Measurements from ENCODE around the gene HOXB2. TPM values are rescaled to one million over a fixed set of nuclear protein-coding genes. Genes with fewer than 3 reads are reported as not detected.

HOXB2 gene
- total and polyA plus RNA-seq, 9 of the 15 experiments (the other 6 are each of a cell fraction or from before 2014, with no cell fraction given): 2.1 to 97.7 (median 21.2) TPM

DNA sequence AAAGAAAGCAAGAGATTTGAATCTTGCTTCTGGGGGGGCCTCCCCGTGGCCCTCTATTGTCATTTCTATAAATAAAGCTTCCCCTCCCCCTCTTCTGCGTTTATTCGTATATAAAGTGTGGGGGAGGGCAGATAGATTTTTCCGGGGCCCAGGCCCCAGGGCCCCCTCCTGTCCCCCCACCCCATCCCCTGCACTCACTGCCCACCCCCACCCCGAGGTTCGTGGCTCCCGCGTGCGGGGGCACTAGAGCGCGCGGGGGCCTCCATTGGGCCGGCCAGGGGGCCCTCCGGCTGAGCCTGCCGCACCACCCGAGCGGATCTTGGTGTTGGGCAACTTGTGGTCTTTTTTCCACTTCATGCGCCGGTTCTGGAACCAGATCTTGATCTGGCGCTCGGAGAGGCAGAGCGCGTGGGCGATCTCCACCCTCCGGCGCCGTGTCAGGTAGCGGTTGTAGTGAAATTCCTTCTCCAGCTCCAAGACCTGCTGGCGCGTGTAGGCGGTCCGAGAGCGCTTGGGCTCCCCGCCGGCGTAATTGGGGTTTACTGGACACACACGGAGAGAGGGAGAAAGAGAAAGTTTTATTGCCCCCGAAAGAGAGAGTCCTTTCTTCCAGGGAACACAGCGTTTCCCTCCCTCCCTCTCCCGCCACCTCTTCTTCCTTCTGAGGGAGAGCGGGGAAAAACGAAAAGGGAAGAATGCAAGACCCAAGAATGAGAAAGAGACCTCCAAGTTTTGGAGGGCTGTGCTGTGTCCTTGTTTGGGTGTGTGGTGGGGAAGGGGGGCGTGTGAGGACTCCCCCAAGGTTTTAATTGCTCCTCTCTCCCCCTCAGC lies 31.8 kb upstream of the HOXB2 start (continued):
- TF ChIP-seq HMG20A (CRISPR knock-in tag; conservative IDR thresholded peaks at IDR 0.05): no peak
- no peak for TF ChIP-seq ZNF507 (tag; conservative IDR thresholded peaks at IDR 0.05)
- no peak for TF ChIP-seq ZNF165 (CRISPR knock-in tag; IDR thresholded peaks at IDR 0.05; ENCODE audit: borderline replicate concordance)
- TF ChIP-seq CTBP1 (IDR thresholded peaks at IDR 0.05; ENCODE audit: borderline replicate concordance): no peak; the same call in 1 of the 2 replicates
- TF ChIP-seq, protein P1, sequence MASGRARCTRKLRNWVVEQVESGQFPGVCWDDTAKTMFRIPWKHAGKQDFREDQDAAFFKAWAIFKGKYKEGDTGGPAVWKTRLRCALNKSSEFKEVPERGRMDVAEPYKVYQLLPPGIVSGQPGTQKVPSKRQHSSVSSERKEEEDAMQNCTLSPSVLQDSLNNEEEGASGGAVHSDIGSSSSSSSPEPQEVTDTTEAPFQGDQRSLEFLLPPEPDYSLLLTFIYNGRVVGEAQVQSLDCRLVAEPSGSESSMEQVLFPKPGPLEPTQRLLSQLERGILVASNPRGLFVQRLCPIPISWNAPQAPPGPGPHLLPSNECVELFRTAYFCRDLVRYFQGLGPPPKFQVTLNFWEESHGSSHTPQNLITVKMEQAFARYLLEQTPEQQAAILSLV (tag; IDR thresholded peaks at IDR 0.05): no peak
- TF ChIP-seq EHMT2 (IDR thresholded peaks at IDR 0.05): no peak

DNA sequence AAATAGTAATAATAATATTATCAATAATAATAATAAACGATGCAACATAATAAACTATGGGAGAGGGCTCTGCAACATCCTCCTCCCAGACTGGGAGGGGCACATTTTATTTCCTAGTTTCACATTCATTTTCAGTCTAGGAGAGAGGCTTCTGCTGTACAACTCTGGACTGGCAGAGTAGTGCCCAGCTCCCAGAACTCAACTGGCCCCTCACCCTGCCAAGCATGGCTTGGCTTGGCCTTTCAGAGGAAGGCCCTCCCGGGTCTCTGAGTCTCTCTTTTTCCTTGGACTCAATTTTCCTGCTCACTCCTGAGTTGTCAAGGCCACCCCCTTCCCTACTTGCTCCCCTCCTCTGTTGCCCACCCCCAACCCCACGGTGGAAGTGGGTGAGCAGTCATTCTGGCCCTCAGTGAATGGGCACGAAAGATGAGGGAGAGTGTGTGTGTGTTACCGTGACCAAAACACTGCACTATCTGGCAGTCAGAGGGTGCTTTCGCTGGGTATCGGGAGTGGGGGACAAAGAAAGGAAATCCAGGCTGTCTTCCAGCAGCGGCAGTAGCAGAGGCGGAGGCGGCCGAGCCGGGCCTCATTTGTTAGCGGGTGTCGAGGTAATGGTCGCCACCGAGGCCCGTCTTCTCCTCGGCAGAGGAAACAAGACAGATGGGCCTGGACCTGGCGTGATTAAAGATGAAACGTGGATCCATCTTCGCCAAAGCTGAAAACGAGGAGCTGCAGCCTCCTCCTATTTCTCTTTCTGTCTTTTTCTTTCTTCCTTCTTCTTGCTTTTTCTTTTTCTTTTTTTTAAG lies 31.0 kb upstream of the HOXB2 start:
- no peaks in the 10 kb centered on the region; the same call in 1 of the 2 replicates for H4K20me1 ChIP-seq (replicated peaks; ENCODE audit: control insufficient read depth, insufficient read depth, low read length)
- peaks cover 36 to 61% of the 10 kb centered on the region in 2 experiments for H3K4me1 ChIP-seq (replicated peaks in 1 of 2; ENCODE audit: control insufficient read depth in 2 of 2, insufficient read depth in 2 of 2, low read length in 2 of 2)
- ChIA-PET POLR2A (interaction anchor here (0.9 to 1.1 kb wide), 2 partner anchors 29 to 162 kb away, joined by 3 read pairs; no protein-coding TSS in a partner anchor), CTCF (ENCODE audit: low intra/inter-chr PET ratio) (no interaction called here)
- intact Hi-C loops (cut with micrococcal nuclease): no loop called here
- ATAC-seq (no peak), DNase-seq (ENCODE audit: extremely low read depth in 1 of 4, low spot score in 3 of 4) (peak in 3 of 4 experiments; percentile 31 to 48 (median 36)), FAIRE-seq (no peak)
- no peaks in the 10 kb centered on the region for H3K9me1 ChIP-seq (ENCODE audit: control insufficient read depth, insufficient read depth, low read length)
- H3K4me2 ChIP-seq (ENCODE audit: insufficient read depth, low read length): peak overlapping the region; percentile 88
- WGBS (ENCODE audit: insufficient coverage, low coverage, missing lambda C conversion rate): 5% methylated on average over 18 of the region's 22 CpGs
- peak overlapping the region; percentile 38 for H2AFZ ChIP-seq (ENCODE audit: low read depth, low read length)
- BruUV-seq (replicated peaks): TSS peak; percentile 46
- no peaks in the 10 kb centered on the region for H3K9me3 ChIP-seq (replicated peaks; ENCODE audit: control insufficient read depth, insufficient read depth, low read depth, low read length)
- H3K4me3 ChIP-seq: peak overlapping the region; percentile 71
- H3K27ac ChIP-seq (ENCODE audit: extremely low read depth, low read depth, low read length): peak overlapping the region; percentile 95
- H3K36me3 ChIP-seq (ENCODE audit: control insufficient read depth, insufficient read depth, low read length): peaks cover 54% of the 10 kb centered on the region
- in situ Hi-C loops (cut with MboI): no loop called here
- no peaks in the 10 kb centered on the region for H3K27me3 ChIP-seq (ENCODE audit: control insufficient read depth in 2 of 2, insufficient read depth in 2 of 2, low read length in 2 of 2)
- H3K79me2 ChIP-seq (ENCODE audit: control insufficient read depth, insufficient read depth, low read length): peaks cover 98% of the 10 kb centered on the region
- peak overlapping the region; percentile 76 to 93 for H3K9ac ChIP-seq (ENCODE audit: insufficient read depth in 1 of 2, low read depth in 2 of 2, low read length in 2 of 2)
- TF ChIP-seq POLR2B (IDR thresholded peaks at IDR 0.05; ENCODE audit: low read depth, partially characterized antibody) (no peak), STAT5B (CRISPR knock-in tag; IDR thresholded peaks at IDR 0.05) (no peak), HDGF (IDR thresholded peaks at IDR 0.05) (peak; percentile 82; the same call in 1 of the 2 replicates), ZNF696 (CRISPR knock-in tag; conservative IDR thresholded peaks at IDR 0.05) (no peak), YY1 (IDR thresholded peaks at IDR 0.05; ENCODE audit: borderline replicate concordance in 1 of 3, control insufficient read depth in 1 of 3, extremely low read depth in 1 of 3, insufficient read depth in 3 of 3, insufficient read length in 1 of 3, insufficient replicate concordance in 2 of 3, low read depth in 1 of 3, low read length in 2 of 3) (peak in 1 of 3 experiments; percentile 39), ERF (CRISPR knock-in tag; IDR thresholded peaks at IDR 0.05) (0 out of 2 replicates have a peak, but pooled peaks have one; percentile 41), PHF20 (IDR thresholded peaks at IDR 0.05; ENCODE audit: partially characterized antibody) (no peak), MYBL2 (IDR thresholded peaks at IDR 0.05; ENCODE audit: low read depth) (no peak), MYBL2 (CRISPR knock-in tag; IDR thresholded peaks at IDR 0.05; ENCODE audit: borderline replicate concordance) (no peak), HMG20B (CRISPR knock-in tag; IDR thresholded peaks at IDR 0.05) (no peak)
